HepG2 (cell line): ENCODE measurements around the gene TXNRD3. TPM values are rescaled to one million over a fixed set of nuclear protein-coding genes. Genes with fewer than 3 reads are reported as not detected.

ENCODE experiments used
- ATAC-seq: fragments of 200-7000 bp; cut with Tn5 transposase; 3 replicates; pipeline ENCODE4 v1.9.1; 2020; ENCODE audit warnings: mild to moderate bottlenecking, moderate library complexity
- BruUV-seq: library from RNA; stranded (reverse); fragments of 400-500 nt; replicated peaks from 2 replicates; lab custom pipeline; 2021; lab: Mats Ljungman, UMichigan
- CTCF ChIA-PET: fragments of 300-600 bp; formaldehyde crosslinking; extraction: SDS; loops from one replicate; lab custom pipeline; 2021; ENCODE audit warnings: low total read pairs, inconsistent platforms, low intra/inter-chr PET ratio; lab: Yijun Ruan, JAX
- POLR2A ChIA-PET: fragments of 350-600 bp; sonication (Branson Sonifier 250); formaldehyde crosslinking; loops from one replicate; lab custom pipeline; 2020; ENCODE audit warnings: antibody characterized with exemption, inconsistent platforms; lab: Yijun Ruan, JAX
- DNase-seq: peaks from one replicate; pipeline ENCODE4 v3.0.0-alpha.2; 2015; ENCODE audit warnings: low spot score
- FAIRE-seq: peaks from 3 replicates; lab custom pipeline; 2011; peaks lifted over from hg19 to GRCh38; lab: Jason Lieb, UNC
- H2AFZ ChIP-seq: one replicate; pipeline ENCODE4 v1.6.1; 2011; ENCODE audit warnings: low read length, inconsistent platforms
- H3K27ac ChIP-seq: fragments of 300-600 bp; 3 replicates; pipeline ENCODE4 v1.8.0; 2011; ENCODE audit warnings: mixed run types, mild to moderate bottlenecking, mixed read lengths, low read length, inconsistent platforms; ENCODE audit not compliant: insufficient read depth; ENCODE audit errors: extremely low read length
- H3K27me3 ChIP-seq, 2 experiments: fragments of 200-600 bp in 1 of 2; 2 replicates in 1 of 2; 3 replicates in 1 of 2; pipeline versions ENCODE4 v1.6.0 to v1.8.0; 2011; ENCODE audit warnings: low read length in 2 of 2, mild to moderate bottlenecking in 2 of 2, moderate library complexity in 2 of 2, inconsistent platforms in 1 of 2; ENCODE audit not compliant: insufficient read depth in 2 of 2, control insufficient read depth in 1 of 2
- H3K36me3 ChIP-seq, 2 experiments: fragments of 200-600 bp in 1 of 2; replicated peaks in 1 of 2; 2 replicates in 1 of 2; 3 replicates in 1 of 2; pipeline versions ENCODE4 v1.5.1 to v1.8.0; 2011; ENCODE audit warnings: low read length in 2 of 2, inconsistent platforms in 1 of 2; ENCODE audit not compliant: insufficient read depth in 2 of 2, control insufficient read depth in 1 of 2
- H3K4me1 ChIP-seq: 2 replicates; pipeline ENCODE4 v1.5.1; 2012; ENCODE audit warnings: low read length, inconsistent platforms; ENCODE audit not compliant: insufficient read depth
- H3K4me2 ChIP-seq: 2 replicates; pipeline ENCODE4 v1.6.0; 2011; ENCODE audit warnings: low read depth, low read length, inconsistent platforms
- H3K4me3 ChIP-seq, 3 experiments: fragments of 200-600 bp in 1 of 3; sonication (generic), shearing (Covaris generic) in 1 of 3; replicated peaks in 1 of 3; 2 replicates each; pipeline ENCODE4 v1.5.1; 2011 to 2016; ENCODE audit warnings: low read length in 3 of 3, inconsistent platforms in 2 of 3, low read depth in 2 of 3, mild to moderate bottlenecking in 2 of 3, control low read depth in 1 of 3, mixed read lengths in 1 of 3; ENCODE audit not compliant: insufficient read depth in 1 of 3
- H3K79me2 ChIP-seq: one replicate; pipeline ENCODE4 v1.6.1; 2011; ENCODE audit warnings: low read length, inconsistent platforms; ENCODE audit not compliant: insufficient read depth
- H3K9ac ChIP-seq: 2 replicates; pipeline ENCODE4 v1.6.0; 2011; ENCODE audit warnings: mild to moderate bottlenecking, low read depth, low read length, inconsistent platforms; ENCODE audit not compliant: insufficient read depth
- H3K9me3 ChIP-seq: 2 replicates; pipeline ENCODE4 v1.5.1; 2012; ENCODE audit warnings: mild to moderate bottlenecking, low read length
- H4K20me1 ChIP-seq: 2 replicates; pipeline ENCODE4 v1.6.0; 2011; ENCODE audit warnings: inconsistent platforms, mild to moderate bottlenecking, low read length, moderate library complexity; ENCODE audit not compliant: insufficient read depth
- ETV5 ChIP-seq: IDR thresholded peaks from 2 replicates; pipeline ENCODE4 v1.6.1; 2018; ENCODE audit warnings: missing biosample characterization, missing genetic modification reagents, inconsistent platforms, borderline replicate concordance
- KDM5B ChIP-seq: sonication (generic); formaldehyde crosslinking; IDR thresholded peaks from 2 replicates; pipeline ENCODE4 v1.4.0; 2020; ENCODE audit warnings: missing genetic modification reagents, mild to moderate bottlenecking, borderline replicate concordance
- LCORL ChIP-seq, 2 experiments: fragments of 450-650 bp in 1 of 2; sonication (generic) in 1 of 2; formaldehyde crosslinking in 1 of 2; IDR thresholded peaks; 2 replicates each; pipeline versions ENCODE4 v1.5.0 to v1.6.1; 2017 to 2020; ENCODE audit warnings: antibody characterized with exemption in 1 of 2, missing genetic modification reagents in 1 of 2
- PCBP2 ChIP-seq: fragments of 200-400 bp; formaldehyde crosslinking; optimal IDR thresholded peaks from 2 replicates; pipeline ENCODE3; 2018; ENCODE audit warnings: low read length, low read depth; ENCODE audit not compliant: poor library complexity, severe bottlenecking
- THAP11 ChIP-seq: IDR thresholded peaks from 2 replicates; pipeline ENCODE4 v1.6.1; 2016; ENCODE audit warnings: missing biosample characterization, missing genetic modification reagents
- ZBTB3 ChIP-seq: sonication (generic); formaldehyde crosslinking; IDR thresholded peaks from 2 replicates; pipeline ENCODE4 v1.4.0; 2020; ENCODE audit warnings: low read depth, mild to moderate bottlenecking, moderate library complexity, missing genetic modification reagents, borderline replicate concordance
- ZNF207 ChIP-seq: fragments of 450-650 bp; IDR thresholded peaks from 2 replicates; pipeline ENCODE4 v1.6.1; 2016; ENCODE audit warnings: antibody characterized with exemption, borderline replicate concordance
- in situ Hi-C: cut with HindIII; loops from 2 replicates; pipeline ENCODE4 v1.10.0; 2017; ENCODE audit warnings: low pct_unique_long_range_greater_than_20kb; ENCODE audit not compliant: extremely low pct_ligation_motif_present
- intact Hi-C: fragments of 100-400 bp; cut with micrococcal nuclease; formaldehyde crosslinking; loops from one replicate; pipeline ENCODE4 v1.10.0; 2022; ENCODE audit not compliant: unreplicated experiment
- polyA plus RNA-seq, 8 experiments: library from polyadenylated mRNA; depleted of rRNA in 3 of 8; stranded (reverse) in 7 of 8; unstranded in 1 of 8; fragments of >200 nt; fragmentation: Illumina TruSeq in 4 of 8; extraction: Trizol in 4 of 8; gene quantifications; 2 replicates each; pipeline versions ENCODE4 v1.2.1 to v1.2.3, GENCODE V29; 2011 to 2016; ENCODE audit warnings: low read depth in 4 of 8, missing spikeins in 1 of 8, mixed read lengths in 1 of 8; ENCODE audit not compliant: insufficient read depth in 1 of 8
- total RNA-seq, 5 experiments: library from RNA; depleted of rRNA; stranded (reverse); fragments of >200 nt; fragmentation: Illumina TruSeq; extraction: Trizol; gene quantifications; 2 replicates each; pipeline ENCODE4 v1.2.3, GENCODE V29; 2016; ENCODE audit warnings: low read depth in 1 of 5
- TF ChIP-seq, protein P1 (sequence below): IDR thresholded peaks from 2 replicates; pipeline ENCODE4 v1.6.1; 2016; ENCODE audit warnings: missing compliant biosample characterization, missing genetic modification reagents, borderline replicate concordance
- TF ChIP-seq, protein P2 (sequence below): sonication (generic); formaldehyde crosslinking; IDR thresholded peaks from 2 replicates; pipeline ENCODE4 v1.8.0; 2022; ENCODE audit warnings: mild to moderate bottlenecking, missing genetic modification reagents, borderline replicate concordance
- TF ChIP-seq, protein P3 (sequence below): sonication (generic); formaldehyde crosslinking; conservative IDR thresholded peaks from 2 replicates; pipeline ENCODE4 v1.4.0; 2020; ENCODE audit warnings: missing genetic modification reagents
- TF ChIP-seq, protein P4 (sequence below): sonication (generic); formaldehyde crosslinking; IDR thresholded peaks from 2 replicates; pipeline ENCODE4 v1.4.0; 2020; ENCODE audit warnings: missing genetic modification reagents, mild to moderate bottlenecking, borderline replicate concordance
- TF ChIP-seq, protein P5 (sequence below): sonication (generic); formaldehyde crosslinking; IDR thresholded peaks from 2 replicates; pipeline ENCODE4 v1.5.1; 2020; ENCODE audit warnings: missing genetic modification reagents, mild to moderate bottlenecking, borderline replicate concordance
- TF ChIP-seq, protein P6 (sequence below): IDR thresholded peaks from 2 replicates; pipeline ENCODE4 v1.6.1; 2016; ENCODE audit warnings: missing biosample characterization, missing genetic modification reagents, low read depth

Gene TXNRD3
- total and polyA plus RNA-seq, 2 of the 13 experiments (the other 11 are each of a cell fraction or from before 2014, with no cell fraction given): 4.8 to 20.7 TPM

DNA sequence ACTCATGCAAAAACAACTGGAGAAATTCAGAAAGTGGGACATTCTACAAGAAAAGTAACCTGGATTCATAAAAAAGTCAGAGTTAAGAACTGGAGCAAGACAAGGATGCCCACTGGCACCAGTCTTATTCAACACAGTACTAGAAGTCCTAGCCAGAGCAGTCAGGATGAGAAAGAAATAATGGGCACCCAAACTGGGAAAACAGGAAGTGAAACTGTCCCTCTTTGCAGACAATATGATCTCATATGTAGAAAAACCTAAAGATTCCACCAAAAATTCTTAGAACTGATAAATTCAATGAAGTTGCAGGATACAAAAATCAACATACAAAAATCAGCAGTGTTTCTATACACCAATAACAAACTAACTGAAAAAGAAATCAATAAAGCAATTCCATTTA lies 37.4 kb downstream of the TXNRD3 start:
- no peak for FAIRE-seq
- in situ Hi-C loops: no loop called here
- CTCF ChIA-PET: no interaction called here
- TF ChIP-seq, protein P1, sequence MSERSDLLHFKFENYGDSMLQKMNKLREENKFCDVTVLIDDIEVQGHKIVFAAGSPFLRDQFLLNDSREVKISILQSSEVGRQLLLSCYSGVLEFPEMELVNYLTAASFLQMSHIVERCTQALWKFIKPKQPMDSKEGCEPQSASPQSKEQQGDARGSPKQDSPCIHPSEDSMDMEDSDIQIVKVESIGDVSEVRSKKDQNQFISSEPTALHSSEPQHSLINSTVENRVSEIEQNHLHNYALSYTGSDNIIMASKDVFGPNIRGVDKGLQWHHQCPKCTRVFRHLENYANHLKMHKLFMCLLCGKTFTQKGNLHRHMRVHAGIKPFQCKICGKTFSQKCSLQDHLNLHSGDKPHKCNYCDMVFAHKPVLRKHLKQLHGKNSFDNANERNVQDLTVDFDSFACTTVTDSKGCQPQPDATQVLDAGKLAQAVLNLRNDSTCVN: no peak
- no peak for TF ChIP-seq THAP11
- TF ChIP-seq, protein P2, sequence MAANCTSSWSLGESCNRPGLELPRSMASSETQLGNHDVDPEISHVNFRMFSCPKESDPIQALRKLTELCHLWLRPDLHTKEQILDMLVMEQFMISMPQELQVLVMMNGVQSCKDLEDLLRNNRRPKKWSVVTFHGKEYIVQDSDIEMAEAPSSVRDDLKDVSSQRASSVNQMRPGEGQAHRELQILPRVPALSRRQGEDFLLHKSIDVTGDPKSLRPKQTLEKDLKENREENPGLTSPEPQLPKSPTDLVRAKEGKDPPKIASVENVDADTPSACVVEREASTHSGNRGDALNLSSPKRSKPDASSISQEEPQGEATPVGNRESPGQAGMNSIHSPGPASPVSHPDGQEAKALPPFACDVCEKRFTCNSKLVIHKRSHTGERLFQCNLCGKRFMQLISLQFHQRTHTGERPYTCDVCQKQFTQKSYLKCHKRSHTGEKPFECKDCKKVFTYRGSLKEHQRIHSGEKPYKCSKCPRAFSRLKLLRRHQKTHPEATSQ (CRISPR knock-in tag): no peak
- TF ChIP-seq, protein P3, sequence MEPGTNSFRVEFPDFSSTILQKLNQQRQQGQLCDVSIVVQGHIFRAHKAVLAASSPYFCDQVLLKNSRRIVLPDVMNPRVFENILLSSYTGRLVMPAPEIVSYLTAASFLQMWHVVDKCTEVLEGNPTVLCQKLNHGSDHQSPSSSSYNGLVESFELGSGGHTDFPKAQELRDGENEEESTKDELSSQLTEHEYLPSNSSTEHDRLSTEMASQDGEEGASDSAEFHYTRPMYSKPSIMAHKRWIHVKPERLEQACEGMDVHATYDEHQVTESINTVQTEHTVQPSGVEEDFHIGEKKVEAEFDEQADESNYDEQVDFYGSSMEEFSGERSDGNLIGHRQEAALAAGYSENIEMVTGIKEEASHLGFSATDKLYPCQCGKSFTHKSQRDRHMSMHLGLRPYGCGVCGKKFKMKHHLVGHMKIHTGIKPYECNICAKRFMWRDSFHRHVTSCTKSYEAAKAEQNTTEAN: no peak
- TF ChIP-seq ETV5: no peak
- TF ChIP-seq, protein P4, sequence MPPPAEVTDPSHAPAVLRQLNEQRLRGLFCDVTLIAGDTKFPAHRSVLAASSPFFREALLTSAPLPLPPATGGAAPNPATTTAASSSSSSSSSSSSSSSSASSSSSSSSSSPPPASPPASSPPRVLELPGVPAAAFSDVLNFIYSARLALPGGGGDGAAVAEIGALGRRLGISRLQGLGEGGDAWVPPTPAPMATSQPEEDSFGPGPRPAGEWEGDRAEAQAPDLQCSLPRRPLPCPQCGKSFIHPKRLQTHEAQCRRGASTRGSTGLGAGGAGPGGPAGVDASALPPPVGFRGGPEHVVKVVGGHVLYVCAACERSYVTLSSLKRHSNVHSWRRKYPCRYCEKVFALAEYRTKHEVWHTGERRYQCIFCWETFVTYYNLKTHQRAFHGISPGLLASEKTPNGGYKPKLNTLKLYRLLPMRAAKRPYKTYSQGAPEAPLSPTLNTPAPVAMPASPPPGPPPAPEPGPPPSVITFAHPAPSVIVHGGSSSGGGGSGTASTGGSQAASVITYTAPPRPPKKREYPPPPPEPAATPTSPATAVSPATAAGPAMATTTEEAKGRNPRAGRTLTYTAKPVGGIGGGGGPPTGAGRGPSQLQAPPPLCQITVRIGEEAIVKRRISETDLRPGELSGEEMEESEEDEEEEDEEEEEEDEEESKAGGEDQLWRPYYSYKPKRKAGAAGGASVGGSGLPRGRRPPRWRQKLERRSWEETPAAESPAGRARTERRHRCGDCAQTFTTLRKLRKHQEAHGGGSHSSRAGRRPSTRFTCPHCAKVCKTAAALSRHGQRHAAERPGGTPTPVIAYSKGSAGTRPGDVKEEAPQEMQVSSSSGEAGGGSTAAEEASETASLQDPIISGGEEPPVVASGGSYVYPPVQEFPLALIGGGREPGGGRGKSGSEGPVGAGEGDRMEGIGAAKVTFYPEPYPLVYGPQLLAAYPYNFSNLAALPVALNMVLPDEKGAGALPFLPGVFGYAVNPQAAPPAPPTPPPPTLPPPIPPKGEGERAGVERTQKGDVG (CRISPR knock-in tag): no peak
- no peak for TF ChIP-seq KDM5B (CRISPR knock-in tag)
- TF ChIP-seq, protein P5, sequence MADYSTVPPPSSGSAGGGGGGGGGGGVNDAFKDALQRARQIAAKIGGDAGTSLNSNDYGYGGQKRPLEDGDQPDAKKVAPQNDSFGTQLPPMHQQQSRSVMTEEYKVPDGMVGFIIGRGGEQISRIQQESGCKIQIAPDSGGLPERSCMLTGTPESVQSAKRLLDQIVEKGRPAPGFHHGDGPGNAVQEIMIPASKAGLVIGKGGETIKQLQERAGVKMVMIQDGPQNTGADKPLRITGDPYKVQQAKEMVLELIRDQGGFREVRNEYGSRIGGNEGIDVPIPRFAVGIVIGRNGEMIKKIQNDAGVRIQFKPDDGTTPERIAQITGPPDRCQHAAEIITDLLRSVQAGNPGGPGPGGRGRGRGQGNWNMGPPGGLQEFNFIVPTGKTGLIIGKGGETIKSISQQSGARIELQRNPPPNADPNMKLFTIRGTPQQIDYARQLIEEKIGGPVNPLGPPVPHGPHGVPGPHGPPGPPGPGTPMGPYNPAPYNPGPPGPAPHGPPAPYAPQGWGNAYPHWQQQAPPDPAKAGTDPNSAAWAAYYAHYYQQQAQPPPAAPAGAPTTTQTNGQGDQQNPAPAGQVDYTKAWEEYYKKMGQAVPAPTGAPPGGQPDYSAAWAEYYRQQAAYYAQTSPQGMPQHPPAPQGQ (CRISPR knock-in tag): no peak
- no peak for TF ChIP-seq ZNF207
- TF ChIP-seq PCBP2: no peak
- TF ChIP-seq, protein P6, sequence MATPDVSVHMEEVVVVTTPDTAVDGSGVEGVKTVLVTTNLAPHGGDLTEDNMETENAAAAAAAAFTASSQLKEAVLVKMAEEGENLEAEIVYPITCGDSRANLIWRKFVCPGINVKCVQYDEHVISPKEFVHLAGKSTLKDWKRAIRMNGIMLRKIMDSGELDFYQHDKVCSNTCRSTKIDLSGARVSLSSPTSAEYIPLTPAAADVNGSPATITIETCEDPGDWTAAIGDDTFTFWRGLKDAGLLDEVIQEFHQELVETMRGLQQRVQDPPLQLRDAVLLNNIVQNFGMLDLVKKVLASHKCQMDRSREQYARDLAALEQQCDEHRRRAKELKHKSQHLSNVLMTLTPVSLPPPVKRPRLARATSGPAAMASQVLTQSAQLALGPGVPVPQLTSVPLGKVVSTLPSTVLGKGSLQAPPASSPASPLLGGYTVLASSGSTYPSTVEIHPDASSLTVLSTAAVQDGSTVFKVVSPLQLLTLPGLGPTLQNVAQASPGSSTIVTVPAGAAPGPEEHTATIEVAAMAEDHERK (CRISPR knock-in tag): no peak
- TF ChIP-seq LCORL (IDR thresholded peaks at IDR 0.05): no peak
- no peak for TF ChIP-seq LCORL (CRISPR knock-in tag; IDR thresholded peaks at IDR 0.05)
- TF ChIP-seq ZBTB3 (CRISPR knock-in tag): no peak

More for the DNA sequence above, 37.4 kb downstream of the TXNRD3 start:
- Histone ChIP-seq H3K79me2 (no peaks in the 10 kb centered on the region), H3K4me2 (no peak overlapping the region), H4K20me1 (no peaks in the 10 kb centered on the region), H3K36me3 (peaks cover 0 to 10% of the 10 kb centered on the region in 2 experiments; a peak in 1 of 5 replicates), H3K9ac (no peak overlapping the region), H3K27me3 (no peaks in the 10 kb centered on the region), H3K9me3 (no peaks in the 10 kb centered on the region), H3K4me1 (no peaks in the 10 kb centered on the region), H3K4me3 (no peak overlapping the region), H3K27ac (no peak overlapping the region), H2AFZ (no peak overlapping the region)
- intact Hi-C loops: no loop called here
- DNase-seq (no peak), ATAC-seq (no peak)
- BruUV-seq: no TSS peak
- POLR2A ChIA-PET: no interaction called here
